ENCODE measurements around the gene SUSD1. TPM values are rescaled to one million over a fixed set of nuclear protein-coding genes. Genes with fewer than 3 reads are reported as not detected.

SUSD1 gene
- total and polyA plus RNA-seq, 2 donors from 2014 or later: 11.0 to 19.8 TPM

DNA sequence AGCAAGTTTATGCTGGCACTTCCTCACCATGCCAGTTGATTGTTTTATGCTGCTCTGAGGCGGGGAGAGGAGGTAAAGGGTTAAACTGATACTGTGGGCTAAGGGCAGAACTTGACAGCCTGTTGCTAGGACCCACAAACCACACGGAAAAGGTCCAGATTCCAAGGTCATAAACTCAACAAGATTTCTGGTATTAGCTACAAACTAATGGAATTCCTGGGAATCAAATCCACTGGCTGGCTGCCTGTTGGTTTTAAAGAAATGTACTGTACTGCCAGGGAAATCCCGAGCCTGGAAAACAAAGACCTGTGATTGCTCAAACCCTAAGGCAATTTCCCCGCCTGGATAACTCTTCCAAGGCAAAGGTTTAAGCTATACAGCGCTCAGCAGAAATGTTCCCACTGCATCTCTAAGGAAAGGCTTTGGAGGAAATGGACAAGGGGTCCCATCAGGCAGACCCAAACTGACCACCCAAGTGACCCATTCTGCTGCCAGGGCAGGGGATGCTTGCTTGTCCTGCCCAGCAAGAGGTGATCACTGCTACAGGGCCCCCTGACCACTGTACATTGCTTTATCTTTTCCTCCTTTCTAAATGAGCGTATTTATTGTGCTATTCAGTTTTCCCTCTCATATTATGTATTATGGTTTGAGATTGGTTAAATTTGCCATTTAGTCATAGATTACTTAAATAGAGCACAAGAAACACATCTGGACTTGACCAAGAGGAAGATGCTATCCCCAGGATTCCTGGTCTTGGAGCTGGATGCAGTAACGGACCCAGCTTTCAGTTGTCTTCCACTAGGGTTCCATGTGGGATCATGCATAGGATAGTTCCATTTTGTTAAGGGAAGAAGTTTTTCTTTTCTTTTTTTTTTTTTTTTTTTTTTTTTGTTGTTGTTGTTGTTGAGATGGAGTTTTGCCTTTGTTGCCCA lies 124.3 kb downstream of the SUSD1 start:
- Histone ChIP-seq H3K9ac (ENCODE audit: low read length in 3 of 3) (peak overlapping the region in 1 of 3 donors; percentile 14), H3K27me3 (ENCODE audit: control insufficient read depth, insufficient read depth, low read length) (no peaks in the 10 kb centered on the region), H3K27ac (ENCODE audit: low read depth in 2 of 2, low read length in 2 of 2) (peak overlapping the region; percentile 75 to 84), H3K4me3 (ENCODE audit: low read length in 3 of 3) (peak overlapping the region in 1 of 3 donors; percentile 5), H3K36me3 (ENCODE audit: control insufficient read depth in 2 of 3, insufficient read depth in 3 of 3, low read length in 3 of 3) (no peaks in the 10 kb centered on the region), H3K4me1 (ENCODE audit: control insufficient read depth in 2 of 3, insufficient read depth in 2 of 3, low read depth in 1 of 3, low read length in 3 of 3) (peaks cover 0 to 28% (median 16%) of the 10 kb centered on the region in 3 donors), H3K9me3 (ENCODE audit: control insufficient read depth in 2 of 3, insufficient read depth in 1 of 3, low read length in 3 of 3) (no peaks in the 10 kb centered on the region)
- TF ChIP-seq, protein P1, sequence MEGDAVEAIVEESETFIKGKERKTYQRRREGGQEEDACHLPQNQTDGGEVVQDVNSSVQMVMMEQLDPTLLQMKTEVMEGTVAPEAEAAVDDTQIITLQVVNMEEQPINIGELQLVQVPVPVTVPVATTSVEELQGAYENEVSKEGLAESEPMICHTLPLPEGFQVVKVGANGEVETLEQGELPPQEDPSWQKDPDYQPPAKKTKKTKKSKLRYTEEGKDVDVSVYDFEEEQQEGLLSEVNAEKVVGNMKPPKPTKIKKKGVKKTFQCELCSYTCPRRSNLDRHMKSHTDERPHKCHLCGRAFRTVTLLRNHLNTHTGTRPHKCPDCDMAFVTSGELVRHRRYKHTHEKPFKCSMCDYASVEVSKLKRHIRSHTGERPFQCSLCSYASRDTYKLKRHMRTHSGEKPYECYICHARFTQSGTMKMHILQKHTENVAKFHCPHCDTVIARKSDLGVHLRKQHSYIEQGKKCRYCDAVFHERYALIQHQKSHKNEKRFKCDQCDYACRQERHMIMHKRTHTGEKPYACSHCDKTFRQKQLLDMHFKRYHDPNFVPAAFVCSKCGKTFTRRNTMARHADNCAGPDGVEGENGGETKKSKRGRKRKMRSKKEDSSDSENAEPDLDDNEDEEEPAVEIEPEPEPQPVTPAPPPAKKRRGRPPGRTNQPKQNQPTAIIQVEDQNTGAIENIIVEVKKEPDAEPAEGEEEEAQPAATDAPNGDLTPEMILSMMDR (IDR thresholded peaks at IDR 0.05; ENCODE audit: borderline replicate concordance, extremely low read depth, insufficient read depth): no peak
- FAIRE-seq (peak; percentile 41), DNase-seq (peak in 3 of 5 donors; percentile 64 to 92 (median 87))
- intact Hi-C loops (cut with DNase I): no loop called here

- Histone ChIP-seq H3K9ac (ENCODE audit: low read length in 3 of 3) (peak overlapping the region in 1 of 3 donors; percentile 14), H3K27ac (ENCODE audit: low read depth in 2 of 2, low read length in 2 of 2) (peak overlapping the region; percentile 75 to 84), H3K4me3 (ENCODE audit: low read length in 3 of 3) (peak overlapping the region in 1 of 3 donors; percentile 5), H3K27me3 (ENCODE audit: control insufficient read depth, insufficient read depth, low read length) (no peaks in the 10 kb centered on the region), H3K4me1 (ENCODE audit: control insufficient read depth in 2 of 3, insufficient read depth in 2 of 3, low read depth in 1 of 3, low read length in 3 of 3) (peaks cover 0 to 28% (median 16%) of the 10 kb centered on the region in 3 donors), H3K9me3 (ENCODE audit: control insufficient read depth in 2 of 3, insufficient read depth in 1 of 3, low read length in 3 of 3) (no peaks in the 10 kb centered on the region), H3K36me3 (ENCODE audit: control insufficient read depth in 2 of 3, insufficient read depth in 3 of 3, low read length in 3 of 3) (no peaks in the 10 kb centered on the region)
- intact Hi-C loops (cut with DNase I): no loop called here
- TF ChIP-seq, protein P1 (IDR thresholded peaks at IDR 0.05; ENCODE audit: borderline replicate concordance, extremely low read depth, insufficient read depth): no peak
- DNase-seq: no peak
- no peak for FAIRE-seq
Observed at GRCh38 chr9:112049811-112050516, 125.1 kb downstream of the SUSD1 start.

DNA sequence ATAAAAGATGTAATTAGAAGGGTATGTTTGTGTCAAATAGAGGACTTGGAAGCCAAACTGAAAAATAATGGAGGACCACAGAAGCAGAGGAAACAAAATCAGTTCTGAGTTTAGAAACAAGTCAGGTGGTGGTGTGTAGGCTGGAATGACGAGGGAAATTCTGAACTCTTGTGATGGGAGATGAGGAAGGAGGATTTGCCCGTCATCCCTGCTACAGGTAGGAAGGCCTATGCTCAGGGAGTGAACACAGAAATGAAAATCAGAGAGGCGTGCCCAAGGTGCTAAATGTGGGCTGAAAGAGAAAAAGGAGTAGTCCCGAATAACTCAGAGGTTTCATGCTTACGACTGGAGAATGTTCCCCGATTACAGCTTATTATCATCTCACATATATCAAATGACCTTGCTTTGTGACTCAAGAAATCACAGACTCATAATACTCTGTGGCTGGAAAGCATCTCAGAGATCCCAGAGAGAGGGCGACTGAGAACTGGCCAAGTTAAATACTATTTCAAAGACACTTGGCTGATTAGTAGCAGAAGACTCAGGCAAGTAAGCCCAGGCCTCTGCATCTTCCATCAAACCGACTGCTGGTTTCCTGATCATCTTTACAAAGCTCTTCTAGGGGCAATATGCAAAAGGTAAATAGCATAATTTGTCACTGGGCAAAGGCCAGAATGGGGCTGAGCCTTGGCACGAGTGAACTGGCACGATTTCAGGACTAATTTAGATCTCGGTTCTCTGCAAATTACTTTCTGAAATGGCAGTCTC lies 126.0 kb downstream of the SUSD1 start:
- TF ChIP-seq, protein P1 (IDR thresholded peaks at IDR 0.05; ENCODE audit: borderline replicate concordance, extremely low read depth, insufficient read depth): no peak
- H3K4me3 ChIP-seq (ENCODE audit: low read length in 3 of 3): no peak overlapping the region
- H3K27me3 ChIP-seq (ENCODE audit: control insufficient read depth, insufficient read depth, low read length): no peaks in the 10 kb centered on the region
- intact Hi-C loops (cut with DNase I): no loop called here
- peak overlapping the region in 1 of 3 donors; percentile 22 for H3K9ac ChIP-seq (ENCODE audit: low read length in 3 of 3)
- H3K4me1 ChIP-seq (ENCODE audit: control insufficient read depth in 2 of 3, insufficient read depth in 2 of 3, low read depth in 1 of 3, low read length in 3 of 3): peaks cover 0 to 28% (median 16%) of the 10 kb centered on the region in 3 donors
- DNase-seq (no peak), FAIRE-seq (no peak)
- H3K36me3 ChIP-seq (ENCODE audit: control insufficient read depth in 2 of 3, insufficient read depth in 3 of 3, low read length in 3 of 3): no peaks in the 10 kb centered on the region
- no peaks in the 10 kb centered on the region for H3K9me3 ChIP-seq (ENCODE audit: control insufficient read depth in 2 of 3, insufficient read depth in 1 of 3, low read length in 3 of 3)
- peak overlapping the region; percentile 75 to 84 for H3K27ac ChIP-seq (ENCODE audit: low read depth in 2 of 2, low read length in 2 of 2)

Data from kidney (tissue), 14 donors.